HG02588 (cell line): ENCODE measurements around the gene DDX1.
A peak's percentile ranks its signal among the peaks of the same experiment; 100 is the strongest.

ENCODE experiments used
- ATAC-seq: cut with Tn5 transposase; IDR thresholded peaks from one replicate; pipeline ENCODE4 v1.9.1; 2021; ENCODE audit warnings: mild to moderate bottlenecking, moderate library complexity; ENCODE audit not compliant: unreplicated experiment

DDX1 gene

DNA sequence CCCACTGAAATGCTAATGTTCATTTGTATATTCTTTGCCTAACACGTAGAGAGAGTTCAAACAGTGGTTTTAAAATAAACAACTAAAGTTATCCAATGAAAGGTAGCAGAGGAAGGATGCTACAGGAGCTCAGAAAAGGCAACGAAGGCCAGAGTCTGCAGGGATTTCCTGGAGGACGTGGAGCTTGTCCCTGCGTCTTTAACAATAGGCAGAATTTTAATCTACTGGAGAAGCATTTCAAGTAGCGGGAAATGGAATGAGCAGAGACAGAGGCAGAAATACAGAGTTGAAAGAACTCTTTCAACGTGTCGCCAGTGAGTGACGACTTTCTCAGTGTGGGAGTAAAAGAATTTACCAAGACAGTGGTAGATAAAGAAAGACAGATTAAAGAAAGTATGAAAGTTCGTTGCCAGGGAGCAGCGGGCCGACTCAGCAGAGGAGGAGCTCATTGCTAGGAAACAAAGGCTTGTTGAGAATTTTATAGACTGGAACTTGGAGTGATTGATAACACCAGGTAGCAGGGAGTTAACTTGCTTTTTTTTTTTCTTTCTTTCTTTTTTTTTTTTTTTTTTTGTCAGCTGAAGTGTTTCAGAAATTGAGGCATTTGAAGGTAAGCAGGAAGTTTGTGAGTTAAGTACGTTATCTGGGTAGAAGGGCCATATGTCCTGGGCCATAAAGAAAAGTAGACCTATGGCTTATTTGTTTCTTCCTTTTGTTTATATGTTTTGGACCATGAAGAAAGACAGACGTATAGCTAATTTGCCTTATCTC, 29.9 kb upstream of the DDX1 start:
- peak; percentile 20 for ATAC-seq

DNA sequence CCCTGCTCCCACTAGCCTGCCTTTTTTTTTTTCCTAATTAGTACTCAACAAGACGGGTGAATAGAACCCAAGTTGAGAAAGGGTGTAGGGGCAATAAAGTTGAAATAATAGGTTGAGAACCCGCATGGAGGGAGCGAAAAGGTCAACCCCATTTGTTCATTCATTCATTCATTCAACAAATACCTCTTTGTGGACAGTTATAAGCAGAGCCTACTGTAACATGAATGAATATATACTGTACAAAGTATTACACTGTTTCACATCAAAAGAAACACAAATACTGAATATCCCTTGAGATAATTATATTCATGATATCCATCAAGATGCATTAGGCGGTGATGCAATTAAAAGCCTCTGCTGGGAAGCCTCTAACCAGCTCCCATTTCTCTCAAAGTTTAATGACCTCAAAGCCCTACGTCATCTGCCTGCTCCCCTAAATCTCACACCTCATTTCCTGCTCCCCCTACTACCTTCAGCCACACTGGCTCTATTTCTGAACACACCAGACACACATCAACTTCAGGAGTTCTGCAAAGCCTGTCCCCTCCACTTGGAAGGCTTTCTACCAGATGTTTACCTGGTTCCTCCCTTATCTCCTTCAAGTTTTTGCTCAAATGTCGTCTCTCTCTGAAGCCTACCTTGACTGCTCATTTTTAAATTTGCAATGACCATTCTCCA, 29.2 kb upstream of the DDX1 start:
- ATAC-seq, result no peak

- no peak for ATAC-seq
Measured at GRCh38 chr2:15563227-15564100, 28.2 kb upstream of the DDX1 start.

- ATAC-seq, result no peak
Measured at GRCh38 chr2:15565392-15565791, 26.3 kb upstream of the DDX1 start.

GRCh38 chr2:15565994-15566671, 25.5 kb upstream of the DDX1 start:
- ATAC-seq, result no peak

- ATAC-seq, result no peak
Measured at GRCh38 chr2:15566912-15567311, 24.8 kb upstream of the DDX1 start.

DNA sequence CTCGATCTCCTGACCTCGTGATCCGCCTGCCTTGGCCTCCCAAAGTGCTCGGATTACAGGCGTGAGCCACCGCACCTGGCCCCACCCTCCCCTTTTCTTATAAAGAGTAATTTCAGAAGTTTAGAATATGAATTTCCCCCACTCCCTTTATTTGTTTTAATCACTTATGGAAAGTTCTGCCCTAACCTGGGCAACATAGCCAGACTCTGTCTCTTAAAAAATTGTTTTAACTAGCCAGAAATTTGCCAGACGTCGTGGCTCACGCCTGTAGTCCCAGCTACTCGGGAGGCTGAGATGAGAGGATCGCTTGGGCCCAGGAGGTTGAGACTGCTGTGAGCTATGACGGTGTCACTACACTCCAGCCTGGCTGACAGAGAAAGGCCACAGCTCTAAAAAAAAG, 22.8 kb upstream of the DDX1 start:
- no peak for ATAC-seq

- no peak for ATAC-seq
Measured at GRCh38 chr2:15570104-15570503, 21.6 kb upstream of the DDX1 start.

- no peak for ATAC-seq
Measured at GRCh38 chr2:15571729-15572128, 19.9 kb upstream of the DDX1 start.

DNA sequence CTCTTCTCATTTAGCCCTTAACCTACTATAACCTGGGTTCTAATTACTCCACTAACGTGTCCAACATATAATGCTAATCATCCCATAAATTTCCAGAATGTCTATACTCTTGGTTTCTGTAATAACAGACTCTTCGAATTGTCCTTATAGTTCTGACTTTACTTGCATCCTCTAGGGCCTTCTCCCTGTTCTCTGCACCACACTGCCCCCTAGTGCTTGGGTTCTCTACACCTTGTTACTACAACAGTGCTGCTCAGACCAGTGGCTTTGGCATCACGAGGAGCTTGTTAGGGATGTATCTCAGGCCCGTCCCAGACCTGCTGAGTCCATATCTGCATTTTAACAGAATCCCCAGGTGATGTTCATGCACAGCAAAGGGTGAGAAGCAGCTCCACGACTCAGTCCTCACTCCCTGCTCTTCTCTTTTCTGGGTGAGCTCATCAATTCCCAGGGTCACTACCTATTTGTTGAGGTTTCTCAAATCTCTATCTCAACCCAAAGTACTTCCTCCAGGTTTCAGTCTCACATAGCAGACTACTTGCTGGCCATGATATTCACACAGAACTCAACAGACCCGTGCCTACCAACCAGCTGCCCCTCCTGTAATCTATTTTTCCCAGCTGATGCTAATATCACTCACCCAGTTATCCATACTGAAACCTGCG, 14.5 kb upstream of the DDX1 start:
- ATAC-seq, result peak; percentile 94

DNA sequence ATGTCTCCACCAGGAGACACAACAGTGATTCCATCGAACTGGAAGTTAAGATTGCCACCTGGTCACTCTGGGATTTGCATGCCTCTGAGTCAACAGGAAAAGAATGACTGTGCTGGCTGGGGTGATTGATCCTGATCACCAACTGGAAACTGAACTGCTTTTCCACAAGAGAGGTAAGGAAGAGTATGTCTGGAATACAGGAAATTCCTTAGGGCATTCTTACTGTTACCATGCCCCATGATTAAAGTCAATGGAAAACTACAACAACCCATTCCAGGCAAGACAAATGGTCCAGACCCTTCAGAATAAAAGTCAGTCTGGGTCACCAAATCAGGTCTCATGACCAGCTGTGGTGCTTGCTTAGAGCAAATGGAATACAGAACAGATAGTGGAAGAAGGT, 12.0 kb upstream of the DDX1 start:
- no peak for ATAC-seq

GRCh38 chr2:15580451-15580850, 11.2 kb upstream of the DDX1 start:
- no peak for ATAC-seq

- no peak for ATAC-seq
Measured at GRCh38 chr2:15582710-15583357, 8.8 kb upstream of the DDX1 start.

- ATAC-seq, result no peak
Measured at GRCh38 chr2:15583826-15584225, 7.8 kb upstream of the DDX1 start.

- no peak for ATAC-seq
Measured at GRCh38 chr2:15584316-15584715, 7.4 kb upstream of the DDX1 start.

GRCh38 chr2:15584767-15585469, 6.8 kb upstream of the DDX1 start:
- ATAC-seq, result no peak

GRCh38 chr2:15588329-15588919, 3.2 kb upstream of the DDX1 start:
- ATAC-seq, result no peak

- no peak for ATAC-seq
Measured at GRCh38 chr2:15591373-15591691, 336 bp upstream of the DDX1 start.

DNA sequence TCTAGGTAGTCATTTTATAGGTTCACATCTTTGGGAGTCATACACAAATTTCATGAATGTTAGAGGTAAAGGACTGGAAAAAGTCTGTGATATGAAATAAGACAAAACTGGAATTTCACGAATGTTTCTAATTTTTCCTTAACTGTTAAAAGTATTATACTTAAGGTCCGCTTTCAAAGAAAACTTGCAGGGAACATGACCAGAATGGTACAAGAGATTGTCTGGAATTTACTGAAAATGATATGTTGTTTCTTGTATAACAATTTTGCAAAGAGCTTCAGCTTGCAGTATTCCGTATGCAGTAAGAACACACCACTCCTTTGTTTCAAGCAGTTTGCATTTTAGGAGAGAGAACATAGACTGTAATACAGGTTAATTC, 1.6 kb downstream of the DDX1 start:
- ATAC-seq, result no peak
